Measurements from ENCODE around the gene PCK1. TPM values are rescaled to one million over a fixed set of nuclear protein-coding genes. Genes with fewer than 3 reads are reported as not detected.
A peak's percentile ranks its signal among the peaks of the same experiment; 100 is the strongest.

The PCK1 gene
- polyA plus RNA-seq, 10 donors: 0.08 to 0.42 (median 0.18) TPM; not detected in 3

DNA sequence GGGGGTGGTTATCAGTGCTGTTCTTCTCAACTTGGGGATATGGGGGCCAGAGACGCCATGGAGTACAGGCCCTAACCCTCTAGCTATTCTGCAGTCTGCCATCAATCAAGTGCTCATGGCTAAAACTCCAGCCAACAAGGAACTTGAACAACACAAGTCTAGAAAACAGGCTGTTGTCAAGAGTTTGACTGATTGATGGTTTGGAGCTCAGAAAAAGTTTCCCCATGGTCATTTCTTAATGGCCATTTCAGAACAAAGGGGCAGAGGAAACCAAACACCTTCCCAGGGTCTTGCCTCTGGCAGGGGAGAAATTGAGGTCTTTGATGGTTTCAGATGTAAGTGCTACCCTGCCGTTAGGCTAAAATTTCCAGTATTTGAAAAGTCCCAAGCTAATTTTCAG, 15.1 kb downstream of the PCK1 start:
- DNase-seq: no peak

GRCh38 chr20:57576617-57577550, 16.0 kb downstream of the PCK1 start:
- no peak for DNase-seq

DNA sequence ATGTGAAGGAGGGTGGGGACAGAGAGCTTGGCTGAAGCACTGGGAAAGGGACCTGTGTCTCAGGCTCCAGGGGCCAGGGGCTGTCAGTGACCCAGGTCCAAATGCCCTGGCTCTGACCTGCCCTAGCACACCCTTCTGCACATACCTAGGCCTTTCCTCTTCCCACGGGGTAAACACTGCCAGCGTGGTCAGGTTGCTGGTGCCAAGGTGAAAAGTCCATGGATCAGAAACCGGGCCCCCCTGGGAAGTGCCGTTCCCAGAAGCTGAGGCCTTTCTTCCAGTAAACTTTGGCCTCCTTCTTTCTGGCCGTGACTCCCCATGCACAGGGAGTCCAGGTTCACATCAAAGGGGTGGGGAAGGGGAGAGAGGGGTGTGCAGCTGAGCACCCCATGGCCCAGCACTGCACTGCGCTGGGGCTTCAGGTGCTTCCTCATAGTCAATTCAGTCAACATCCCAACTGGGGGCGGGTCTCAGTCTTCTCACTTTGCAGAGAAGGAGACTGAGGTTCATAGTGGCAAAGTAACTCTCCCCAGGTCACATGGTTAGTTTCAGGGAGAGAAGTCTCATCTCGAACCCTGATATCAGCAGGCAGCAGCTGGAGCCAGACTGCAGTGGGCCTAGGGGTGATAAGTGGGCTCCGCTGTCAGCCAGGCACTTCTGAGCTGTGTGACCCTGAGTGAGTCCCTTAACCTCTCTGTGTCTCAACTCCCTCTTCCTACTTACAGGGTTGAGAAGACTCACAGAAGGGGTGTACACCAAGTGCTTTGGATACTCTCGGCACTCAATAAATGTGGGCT, 17.0 kb downstream of the PCK1 start:
- no peak for DNase-seq

GRCh38 chr20:57578476-57579165, 17.7 kb downstream of the PCK1 start:
- DNase-seq: no peak

DNA sequence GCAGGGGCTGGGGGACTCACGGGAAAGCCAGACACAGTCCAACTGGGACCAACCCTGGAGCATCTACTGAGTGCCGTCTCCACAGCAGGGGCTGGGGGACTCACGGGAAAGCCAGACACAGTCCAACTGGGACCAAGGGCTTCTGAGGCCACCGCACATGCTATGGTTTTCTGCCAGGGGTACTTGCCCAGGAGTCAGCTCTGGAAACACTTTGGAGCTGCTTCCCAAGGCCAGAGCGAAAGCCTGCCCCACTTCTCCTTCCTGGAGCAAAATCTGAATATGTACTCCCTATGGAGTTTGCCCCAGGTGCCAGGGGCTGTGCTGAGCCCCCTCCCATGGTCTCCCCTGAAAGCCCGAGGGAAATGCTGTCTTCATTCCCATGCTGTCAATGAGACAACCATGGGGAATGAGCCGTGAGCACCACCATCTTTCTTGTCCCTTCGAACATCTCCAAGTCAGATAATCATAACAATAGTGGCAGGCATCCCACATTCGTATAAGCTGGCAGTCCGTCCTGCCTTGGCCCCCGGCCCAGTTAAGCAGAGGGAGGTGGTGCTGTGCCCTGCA, 18.5 kb downstream of the PCK1 start:
- DNase-seq: no peak

GRCh38 chr20:57579898-57580447, 19.1 kb downstream of the PCK1 start:
- no peak for DNase-seq

DNA sequence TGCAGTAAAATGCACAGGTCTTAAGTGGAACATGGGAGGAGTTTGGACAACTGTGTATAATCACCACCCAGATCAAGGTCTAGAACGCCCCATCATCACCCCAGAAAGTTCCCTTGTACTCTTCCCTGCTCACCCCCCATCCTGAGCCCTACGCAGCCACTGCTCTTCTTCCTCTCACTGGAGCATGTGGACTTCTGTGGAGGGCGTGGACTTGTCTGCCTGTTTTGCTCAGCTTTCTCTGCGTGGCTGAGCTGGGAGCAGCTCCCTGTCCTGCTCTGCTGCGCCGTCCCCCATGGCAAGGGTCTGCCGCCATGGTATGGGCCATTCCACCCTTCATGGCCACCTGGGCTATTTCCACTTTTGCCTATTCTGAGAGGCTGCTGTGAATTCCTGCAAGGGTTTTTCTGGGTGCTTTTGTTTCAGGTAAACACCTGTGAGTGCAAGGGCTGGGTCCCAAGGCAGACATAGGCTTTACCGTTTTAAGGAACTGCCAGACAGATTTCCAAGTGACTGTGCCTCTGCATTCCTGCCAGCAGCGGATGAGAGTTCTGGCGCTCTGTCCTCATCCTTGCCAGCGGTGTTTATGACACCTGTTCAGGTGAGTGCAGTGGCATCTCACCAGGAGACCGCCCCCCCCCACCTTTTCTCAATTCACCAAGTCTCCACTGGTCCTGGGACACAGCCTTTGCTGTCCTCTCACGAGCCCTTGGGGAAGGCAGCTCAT, 19.7 kb downstream of the PCK1 start:
- no peak for DNase-seq

DNA sequence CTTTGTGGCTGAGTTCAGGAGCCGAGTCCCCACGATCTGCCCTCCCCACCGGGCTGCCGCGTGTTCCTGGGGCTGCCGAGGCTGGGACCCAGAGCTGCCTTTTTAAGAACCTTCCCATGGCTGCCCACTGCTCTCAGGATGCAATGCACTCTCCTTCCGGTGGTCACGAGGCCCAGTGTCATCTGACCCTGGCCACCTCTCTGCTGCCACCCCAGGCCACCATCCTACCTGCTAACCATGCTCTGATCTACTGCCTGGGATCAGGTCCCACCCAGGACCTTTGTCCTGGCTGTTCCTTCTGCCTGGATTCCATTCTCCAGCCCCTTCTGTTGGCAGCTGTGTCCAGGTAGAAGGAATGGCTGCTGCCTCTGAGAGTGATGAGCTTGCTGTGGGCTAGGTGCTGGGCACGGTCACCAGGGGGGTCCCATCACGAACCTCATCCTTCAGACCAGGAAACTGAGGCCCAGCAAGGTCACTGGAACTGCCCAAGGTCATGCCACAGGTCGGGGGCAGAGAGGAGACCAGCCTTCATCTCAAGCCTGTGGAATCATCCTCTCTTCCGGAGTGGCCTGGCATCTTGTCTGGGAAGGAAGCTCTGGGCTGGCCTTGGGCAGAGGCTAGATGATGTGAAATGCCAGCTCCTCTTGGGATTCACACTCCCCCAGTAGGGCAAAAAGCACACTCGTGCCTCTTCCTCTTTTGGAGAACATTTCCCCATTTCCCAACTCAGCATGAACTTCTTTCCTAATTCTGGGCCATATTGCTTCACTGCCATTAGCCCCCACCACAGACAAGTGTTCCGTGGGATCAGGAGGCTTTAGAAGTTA, 20.5 kb downstream of the PCK1 start:
- no peak for DNase-seq

DNA sequence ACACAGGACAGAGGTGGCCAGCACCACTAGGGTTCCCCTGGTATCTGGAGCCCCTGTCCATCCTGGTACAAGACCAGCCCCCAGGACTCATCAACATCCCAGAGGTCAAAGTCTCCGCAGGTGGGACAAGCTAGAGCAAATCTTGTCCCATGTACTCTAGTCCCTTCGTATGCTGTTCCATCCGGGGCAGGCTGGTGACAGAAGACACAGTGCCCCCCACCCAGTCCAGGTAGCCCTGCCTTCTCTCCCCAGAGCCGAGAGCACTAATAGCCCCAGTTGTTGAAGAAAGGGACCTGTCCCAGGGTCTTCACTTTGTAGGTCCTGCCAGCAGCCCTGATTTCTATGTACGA, 21.1 kb downstream of the PCK1 start:
- DNase-seq: no peak

- DNase-seq: peak in 2 of 3 donors; percentile 78 to 88
Observed at GRCh38 chr20:57582432-57583288, 21.8 kb downstream of the PCK1 start.

- DNase-seq: no peak
Observed at GRCh38 chr20:57583289-57584257, 22.7 kb downstream of the PCK1 start.

DNA sequence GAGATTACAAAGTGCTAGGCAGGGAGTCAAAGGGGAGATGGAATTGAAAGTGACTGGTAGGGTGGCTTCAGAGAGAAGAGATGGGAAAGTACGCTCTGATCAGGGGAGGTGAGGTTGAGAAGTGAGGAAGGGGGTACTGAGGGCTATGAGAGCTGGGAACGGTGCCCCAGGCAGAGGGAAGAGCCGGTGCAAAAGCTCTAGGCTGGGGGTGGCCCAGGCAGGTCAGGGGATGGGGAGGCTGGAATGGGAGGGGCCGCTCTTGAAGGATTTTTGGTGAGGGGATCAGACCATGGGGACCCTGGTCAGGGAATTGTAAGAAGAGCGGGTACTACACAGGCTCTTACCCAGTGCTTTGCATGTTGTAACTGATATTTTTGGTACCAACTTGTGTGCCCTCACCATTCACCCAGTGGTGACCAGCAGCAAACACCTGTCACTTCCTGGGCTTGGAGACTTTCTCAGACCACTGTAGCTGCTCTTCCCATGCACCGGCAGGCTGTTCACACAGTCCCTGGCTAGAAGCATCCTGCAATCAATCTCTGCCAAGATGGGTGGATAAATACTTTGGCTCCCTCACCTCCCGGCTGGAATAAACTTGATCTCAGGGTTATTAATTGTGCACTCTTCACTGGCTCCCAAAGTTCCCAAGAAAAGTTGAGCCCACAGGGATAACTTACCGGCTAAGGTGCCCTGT, 24.0 kb downstream of the PCK1 start:
- no peak for DNase-seq

DNA sequence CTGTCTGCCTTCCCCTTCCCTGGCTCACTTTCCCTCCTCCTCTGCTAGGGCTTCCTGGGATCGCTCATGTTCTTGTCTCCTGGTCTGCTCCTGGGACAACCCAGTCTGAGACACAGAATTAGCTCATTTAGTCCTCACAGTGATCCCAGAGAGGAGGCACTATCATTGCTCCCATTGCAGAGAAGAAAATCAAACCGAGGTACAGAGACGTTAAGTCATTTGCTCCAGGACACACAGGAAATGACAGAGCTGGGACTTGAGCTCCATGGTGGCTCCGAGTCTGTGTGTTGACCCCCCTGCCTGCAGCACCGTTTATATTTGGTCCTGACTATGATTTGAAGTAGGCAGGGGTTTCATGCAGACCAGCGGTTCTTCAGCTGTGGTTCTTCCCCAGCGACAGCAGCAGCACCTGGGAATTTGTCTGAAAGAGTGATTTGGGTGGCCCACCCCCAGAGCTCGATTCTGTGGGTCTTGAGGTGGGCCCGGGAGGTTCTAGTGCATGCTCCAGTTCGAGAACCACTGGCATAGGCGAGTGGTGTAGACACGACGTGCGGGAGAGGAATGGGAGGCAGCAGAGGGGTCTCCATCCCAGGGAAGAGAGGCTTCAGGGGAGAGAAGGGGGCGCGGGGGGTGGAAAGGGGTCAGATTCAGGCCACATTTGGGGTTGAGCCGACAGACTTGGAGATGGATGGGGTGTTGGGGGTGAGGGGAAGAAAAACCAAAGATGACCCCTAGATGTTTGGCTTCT, 24.7 kb downstream of the PCK1 start:
- no peak for DNase-seq

GRCh38 chr20:57586370-57586793, 25.5 kb downstream of the PCK1 start:
- no peak for DNase-seq

GRCh38 chr20:57586943-57587277, 26.0 kb downstream of the PCK1 start:
- no peak for DNase-seq

GRCh38 chr20:57587278-57587988, 26.5 kb downstream of the PCK1 start:
- no peak for DNase-seq
